HG02571 (cell line): ENCODE measurements around the gene ARG2.
"Not testable (repeated sequence)": the region's sequence is repeated elsewhere in the genome, so short reads cannot be mapped to it uniquely, and the experiment has no call there.

Experiments used
- ATAC-seq: cut with Tn5 transposase; IDR thresholded peaks from one replicate; pipeline ENCODE4 v1.9.1; 2021; ENCODE audit warnings: mild to moderate bottlenecking, moderate library complexity; ENCODE audit not compliant: unreplicated experiment

Gene ARG2

GRCh38 chr14:67584978-67585377 is 34.7 kb upstream of the ARG2 start:
- no peak for ATAC-seq

- ATAC-seq = no peak
Measured at GRCh38 chr14:67586369-67586768, 33.4 kb upstream of the ARG2 start.

GRCh38 chr14:67589204-67589770 is 30.4 kb upstream of the ARG2 start:
- no peak for ATAC-seq

GRCh38 chr14:67593650-67594049 is 26.1 kb upstream of the ARG2 start:
- ATAC-seq = not testable (repeated sequence)

GRCh38 chr14:67595392-67595791 is 24.3 kb upstream of the ARG2 start:
- ATAC-seq = no peak

- peak; percentile 96 for ATAC-seq
Measured at GRCh38 chr14:67599698-67600561, 19.8 kb upstream of the ARG2 start, which contains the start of gene PIGH. TSS of gene PIGH (minus strand) at chr14:67600268. CDS start at chr14:67600203, 65 bp downstream.

- not testable (repeated sequence) for ATAC-seq
Measured at GRCh38 chr14:67600562-67600974, 19.2 kb upstream of the ARG2 start.

- no peak for ATAC-seq
Measured at GRCh38 chr14:67602076-67602475, 17.6 kb upstream of the ARG2 start.

- ATAC-seq = no peak
Measured at GRCh38 chr14:67602995-67603545, 16.6 kb upstream of the ARG2 start.

GRCh38 chr14:67607646-67608045 is 12.1 kb upstream of the ARG2 start:
- no peak for ATAC-seq

- ATAC-seq = no peak
Measured at GRCh38 chr14:67609642-67610310, 9.9 kb upstream of the ARG2 start.

- no peak for ATAC-seq
Measured at GRCh38 chr14:67610491-67610890, 9.2 kb upstream of the ARG2 start.

- no peak for ATAC-seq
Measured at GRCh38 chr14:67618617-67619063, 1.1 kb upstream of the ARG2 start.

- ATAC-seq = no peak
Measured at GRCh38 chr14:67620217-67620785, 581 bp downstream of the ARG2 start.

GRCh38 chr14:67622675-67623074 is 3.0 kb downstream of the ARG2 start:
- no peak for ATAC-seq

GRCh38 chr14:67623114-67623513 is 3.4 kb downstream of the ARG2 start:
- no peak for ATAC-seq

GRCh38 chr14:67626131-67626530 is 6.4 kb downstream of the ARG2 start:
- ATAC-seq = not testable (repeated sequence)

- ATAC-seq = no peak
Measured at GRCh38 chr14:67627519-67627918, 7.8 kb downstream of the ARG2 start.

GRCh38 chr14:67630186-67630585 is 10.5 kb downstream of the ARG2 start:
- ATAC-seq = no peak

- ATAC-seq = no peak
Measured at GRCh38 chr14:67630938-67631337, 11.2 kb downstream of the ARG2 start.
